Measurements from ENCODE around the gene NQO2.

- TF ChIP-seq, protein P1, sequence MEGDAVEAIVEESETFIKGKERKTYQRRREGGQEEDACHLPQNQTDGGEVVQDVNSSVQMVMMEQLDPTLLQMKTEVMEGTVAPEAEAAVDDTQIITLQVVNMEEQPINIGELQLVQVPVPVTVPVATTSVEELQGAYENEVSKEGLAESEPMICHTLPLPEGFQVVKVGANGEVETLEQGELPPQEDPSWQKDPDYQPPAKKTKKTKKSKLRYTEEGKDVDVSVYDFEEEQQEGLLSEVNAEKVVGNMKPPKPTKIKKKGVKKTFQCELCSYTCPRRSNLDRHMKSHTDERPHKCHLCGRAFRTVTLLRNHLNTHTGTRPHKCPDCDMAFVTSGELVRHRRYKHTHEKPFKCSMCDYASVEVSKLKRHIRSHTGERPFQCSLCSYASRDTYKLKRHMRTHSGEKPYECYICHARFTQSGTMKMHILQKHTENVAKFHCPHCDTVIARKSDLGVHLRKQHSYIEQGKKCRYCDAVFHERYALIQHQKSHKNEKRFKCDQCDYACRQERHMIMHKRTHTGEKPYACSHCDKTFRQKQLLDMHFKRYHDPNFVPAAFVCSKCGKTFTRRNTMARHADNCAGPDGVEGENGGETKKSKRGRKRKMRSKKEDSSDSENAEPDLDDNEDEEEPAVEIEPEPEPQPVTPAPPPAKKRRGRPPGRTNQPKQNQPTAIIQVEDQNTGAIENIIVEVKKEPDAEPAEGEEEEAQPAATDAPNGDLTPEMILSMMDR (IDR thresholded peaks at IDR 0.05; ENCODE audit: borderline replicate concordance, extremely low read depth, low read length, poor library complexity, severe bottlenecking) = no peak
- no peak for TF ChIP-seq EZH2 (IDR thresholded peaks at IDR 0.05; ENCODE audit: borderline replicate concordance, low read depth, low read length, severe bottlenecking)
Observed at GRCh38 chr6:2962636-2963035, 37.1 kb upstream of the NQO2 start.

Measured in DND-41 (cell line).